GM23248 (cell line): ENCODE measurements around the gene RITA1. TPM values are rescaled to one million over a fixed set of nuclear protein-coding genes. Genes with fewer than 3 reads are reported as not detected.

Experiments used
- DNase-seq: peaks from one replicate; pipeline ENCODE4 v3.0.0-alpha.2; 2015
- H2AFZ ChIP-seq: fragments of 200-600 bp; sonication (generic); 2 replicates; pipeline ENCODE4 v1.6.1; 2016; ENCODE audit warnings: antibody characterized with exemption
- H3F3A ChIP-seq: fragments of 200-600 bp; sonication (generic); 2 replicates; pipeline ENCODE4 v1.6.1; 2016; ENCODE audit warnings: mild to moderate bottlenecking, antibody characterized with exemption, mixed run types; ENCODE audit not compliant: insufficient read depth
- H3K27ac ChIP-seq: fragments of 200-600 bp; sonication (generic); 2 replicates; pipeline ENCODE4 v1.5.1; 2016; ENCODE audit warnings: mild to moderate bottlenecking
- H3K27me3 ChIP-seq: fragments of 200-600 bp; sonication (generic); replicated peaks from 2 replicates; pipeline ENCODE4 v1.6.1; 2016; ENCODE audit warnings: mild to moderate bottlenecking; ENCODE audit not compliant: insufficient read depth
- H3K36me3 ChIP-seq: fragments of 200-600 bp; sonication (generic); 2 replicates; pipeline ENCODE4 v1.6.1; 2016; ENCODE audit warnings: low read depth, mild to moderate bottlenecking
- H3K4me1 ChIP-seq: fragments of 200-600 bp; sonication (generic); 2 replicates; pipeline ENCODE4 v1.6.1; 2016; ENCODE audit warnings: mild to moderate bottlenecking; ENCODE audit not compliant: insufficient read depth
- H3K4me2 ChIP-seq: fragments of 200-600 bp; sonication (generic); one replicate; pipeline ENCODE4 v1.6.1; 2016; ENCODE audit warnings: mild to moderate bottlenecking; ENCODE audit not compliant: unreplicated experiment
- H3K4me3 ChIP-seq: fragments of 200-600 bp; sonication (generic); 2 replicates; pipeline ENCODE4 v1.5.1; 2016; ENCODE audit warnings: mild to moderate bottlenecking
- H3K79me2 ChIP-seq: fragments of 200-600 bp; sonication (generic); 2 replicates; pipeline ENCODE4 v1.6.1; 2016; ENCODE audit warnings: mild to moderate bottlenecking; ENCODE audit not compliant: insufficient read depth
- H3K9ac ChIP-seq: fragments of 200-600 bp; sonication (generic); 2 replicates; pipeline ENCODE4 v1.6.1; 2016; ENCODE audit warnings: mild to moderate bottlenecking
- H3K9me2 ChIP-seq: fragments of 200-600 bp; sonication (generic); 2 replicates; pipeline ENCODE4 v1.6.1; 2016; ENCODE audit warnings: mixed run types, mild to moderate bottlenecking, moderate library complexity; ENCODE audit not compliant: insufficient read depth
- H3K9me3 ChIP-seq: fragments of 200-600 bp; sonication (generic); one replicate; pipeline ENCODE4 v1.6.1; 2017; ENCODE audit warnings: low read depth
- H4K20me1 ChIP-seq: fragments of 200-600 bp; sonication (generic); 2 replicates; pipeline ENCODE4 v1.6.0; 2016; ENCODE audit not compliant: insufficient read depth
- EZH2 ChIP-seq: fragments of 200-600 bp; sonication (generic); IDR thresholded peaks from 2 replicates; pipeline ENCODE4 v1.6.1; 2018; ENCODE audit warnings: antibody characterized with exemption, mild to moderate bottlenecking; ENCODE audit not compliant: insufficient read depth, poor library complexity, severe bottlenecking
- EZH2phosphoT487 ChIP-seq: fragments of 200-600 bp; sonication (generic); IDR thresholded peaks from 2 replicates; pipeline ENCODE4 v1.6.1; 2018; ENCODE audit warnings: antibody characterized with exemption, moderate library complexity, mild to moderate bottlenecking, low read depth; ENCODE audit not compliant: insufficient read depth
- WGBS, 2 experiments: methylation state at CpG; one replicate each; pipeline ENCODE4 v1.1.6; 2015 to 2017; ENCODE audit warnings: low lambda C conversion rate in 2 of 2, low coverage in 1 of 2; ENCODE audit errors: missing lambda C conversion rate in 2 of 2; 5-methylcytosine and 5-hydroxymethylcytosine counted together
- in situ Hi-C: fragments of 300-500 bp; cut with MboI; formaldehyde crosslinking; loops from 2 replicates; pipeline ENCODE4 v1.15.0; 2020
- polyA plus RNA-seq: library from polyadenylated mRNA; unstranded; fragments of >200 nt; fragmentation: Nextera tagmentation; extraction: Ambion mirVana; gene quantifications from 2 replicates; pipeline ENCODE4 v1.2.1, GENCODE V29; 2016
- total RNA-seq: library from RNA; depleted of rRNA; stranded (reverse); fragments of >200 nt; shearing (Covaris generic); gene quantifications from 2 replicates; pipeline ENCODE4 v1.2.3, GENCODE V29; 2014

RITA1 gene
- total and polyA plus RNA-seq, 2 experiments from 2014 or later = 15.6 to 19.2 TPM

- WGBS, 2 experiments = 99 to 100% methylated on average over 4 of the region's 4 CpGs
- no peak overlapping the region for H3K27ac ChIP-seq
- H3K9ac ChIP-seq = no peak overlapping the region
- in situ Hi-C loops = loop anchor here (10.0 kb wide), 1 partner anchor 126 kb away; no protein-coding TSS in a partner anchor
- no peak overlapping the region for H2AFZ ChIP-seq
- H3K9me3 ChIP-seq = no peaks in the 10 kb centered on the region
- H4K20me1 ChIP-seq = no peaks in the 10 kb centered on the region
- H3K4me2 ChIP-seq = no peak overlapping the region
- no peak overlapping the region for H3K4me3 ChIP-seq
- H3F3A ChIP-seq = no peaks in the 10 kb centered on the region
- DNase-seq = no peak
- H3K79me2 ChIP-seq = no peaks in the 10 kb centered on the region
- no peaks in the 10 kb centered on the region for H3K4me1 ChIP-seq
- TF ChIP-seq EZH2 (no peak), EZH2phosphoT487 (no peak)
- H3K36me3 ChIP-seq = peaks cover 50% of the 10 kb centered on the region
- H3K27me3 ChIP-seq = no peaks in the 10 kb centered on the region
- no peaks in the 10 kb centered on the region for H3K9me2 ChIP-seq
These were observed 14.6 kb upstream of the RITA1 start for GRCh38 chr12:113170926-113171325.

GRCh38 chr12:113171543-113171942 lies 14.0 kb upstream of the RITA1 start:
- H3F3A ChIP-seq = no peaks in the 10 kb centered on the region
- 98 to 99% methylated on average over 9 of the region's 9 CpGs for WGBS, 2 experiments
- H3K9me3 ChIP-seq = no peaks in the 10 kb centered on the region
- H3K9ac ChIP-seq = no peak overlapping the region
- in situ Hi-C loops = loop anchor here (10.0 kb wide), 1 partner anchor 127 kb away; no protein-coding TSS in a partner anchor
- H3K4me3 ChIP-seq = no peak overlapping the region
- no peaks in the 10 kb centered on the region for H3K4me1 ChIP-seq
- TF ChIP-seq EZH2 = no peak
- no peak for TF ChIP-seq EZH2phosphoT487
- no peaks in the 10 kb centered on the region for H3K27me3 ChIP-seq
- peaks cover 51% of the 10 kb centered on the region for H3K36me3 ChIP-seq
- H2AFZ ChIP-seq = no peak overlapping the region
- no peak overlapping the region for H3K4me2 ChIP-seq
- H3K27ac ChIP-seq = no peak overlapping the region
- no peaks in the 10 kb centered on the region for H3K9me2 ChIP-seq
- H4K20me1 ChIP-seq = no peaks in the 10 kb centered on the region
- H3K79me2 ChIP-seq = no peaks in the 10 kb centered on the region
- no peak for DNase-seq

- Histone ChIP-seq H3K27ac (no peak overlapping the region), H3K4me3 (no peak overlapping the region), H3K9ac (no peak overlapping the region), H3K9me3 (no peaks in the 10 kb centered on the region), H3K9me2 (no peaks in the 10 kb centered on the region), H2AFZ (no peak overlapping the region), H3K36me3 (peaks cover 58% of the 10 kb centered on the region), H4K20me1 (no peaks in the 10 kb centered on the region), H3K4me1 (no peaks in the 10 kb centered on the region), H3K79me2 (no peaks in the 10 kb centered on the region), H3K4me2 (no peak overlapping the region), H3F3A (no peaks in the 10 kb centered on the region), H3K27me3 (no peaks in the 10 kb centered on the region)
- TF ChIP-seq EZH2phosphoT487 = no peak
- no peak for TF ChIP-seq EZH2
- no peak for DNase-seq
- WGBS, 2 experiments = 90 to 91% methylated on average over 20 of the region's 20 CpGs
- in situ Hi-C loops = loop anchor here (10.0 kb wide), 1 partner anchor 127 kb away; no protein-coding TSS in a partner anchor
These were observed 13.3 kb upstream of the RITA1 start for GRCh38 chr12:113172185-113172584.

DNA sequence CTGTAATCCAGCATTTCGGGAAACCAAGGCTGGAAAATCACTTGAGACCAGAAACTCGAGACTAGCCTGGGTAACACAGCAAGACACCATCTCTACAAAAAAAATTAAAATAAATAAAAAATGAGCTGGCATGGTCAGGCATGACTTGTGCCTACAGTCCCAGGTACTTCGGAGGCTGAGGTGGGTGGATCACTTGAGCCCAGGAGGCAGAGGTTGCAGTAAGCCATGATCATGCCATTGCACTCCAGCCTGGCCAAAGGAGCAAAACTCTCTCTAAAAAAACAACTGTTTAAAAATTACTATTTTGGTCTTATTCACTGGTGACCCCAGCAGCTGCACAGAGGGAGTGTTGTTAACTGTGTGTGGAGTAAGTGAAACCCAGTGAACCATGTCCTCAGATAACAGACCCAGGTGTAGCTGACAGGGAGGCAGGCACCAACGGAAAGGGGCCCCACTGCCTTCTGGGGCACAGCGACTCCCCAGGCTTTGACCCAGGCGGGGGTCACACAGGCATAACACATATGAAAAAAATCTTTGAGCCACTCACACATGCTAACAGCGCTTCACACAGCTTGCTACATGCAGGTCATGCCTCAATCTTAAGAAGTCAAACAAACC lies 12.3 kb upstream of the RITA1 start:
- DNase-seq = no peak
- Histone ChIP-seq H3K36me3 (peaks cover 68% of the 10 kb centered on the region), H3K9ac (no peak overlapping the region), H3K4me1 (no peaks in the 10 kb centered on the region), H3K27ac (no peak overlapping the region), H3F3A (no peaks in the 10 kb centered on the region), H3K9me3 (no peaks in the 10 kb centered on the region), H3K4me3 (no peak overlapping the region), H3K9me2 (no peaks in the 10 kb centered on the region), H2AFZ (no peak overlapping the region), H3K27me3 (no peaks in the 10 kb centered on the region), H3K4me2 (no peak overlapping the region), H3K79me2 (no peaks in the 10 kb centered on the region), H4K20me1 (no peaks in the 10 kb centered on the region)
- WGBS, 2 experiments = 97 to 98% methylated on average over 7 of the region's 7 CpGs
- in situ Hi-C loops = loop anchor here (10.0 kb wide), 1 partner anchor 128 kb away; no protein-coding TSS in a partner anchor
- TF ChIP-seq EZH2phosphoT487 (no peak), EZH2 (no peak)
